ENCODE data around the gene MLF2. TPM values are rescaled to one million over a fixed set of nuclear protein-coding genes. Genes with fewer than 3 reads are reported as not detected.

MLF2 gene
- total and polyA plus RNA-seq, 2 of the 13 experiments (the other 11 are each of a cell fraction or from before 2014, with no cell fraction given) = 88.1 to 167 TPM

GRCh38 chr12:6767353-6768319 lies 14.7 kb upstream of the MLF2 start (continued):
- TF ChIP-seq CBX5 (CRISPR knock-in tag; IDR thresholded peaks at IDR 0.05; ENCODE audit: borderline replicate concordance) (no peak), KDM5B (CRISPR knock-in tag; IDR thresholded peaks at IDR 0.05; ENCODE audit: borderline replicate concordance) (0 out of 2 replicates have a peak, but pooled peaks have one; percentile 40), MZF1 (CRISPR knock-in tag; IDR thresholded peaks at IDR 0.05; ENCODE audit: borderline replicate concordance) (no peak), ZNF451 (CRISPR knock-in tag; IDR thresholded peaks at IDR 0.05) (0 out of 2 replicates have a peak, but pooled peaks have one; percentile 18), ZBTB1 (CRISPR knock-in tag; IDR thresholded peaks at IDR 0.05; ENCODE audit: borderline replicate concordance) (no peak), KAT8 (CRISPR knock-in tag; IDR thresholded peaks at IDR 0.05) (peak; percentile 34; the same call in 1 of the 2 replicates), SNAPC5 (CRISPR knock-in tag; IDR thresholded peaks at IDR 0.05; ENCODE audit: borderline replicate concordance) (no peak), NFYB (CRISPR knock-in tag; IDR thresholded peaks at IDR 0.05) (no peak), ZBTB46 (CRISPR knock-in tag; IDR thresholded peaks at IDR 0.05; ENCODE audit: borderline replicate concordance) (no peak), YY1 (IDR thresholded peaks at IDR 0.05; ENCODE audit: insufficient read depth, insufficient replicate concordance, low read depth, low read length) (no peak), CBX2 (IDR thresholded peaks at IDR 0.05; ENCODE audit: low read depth, low read length) (no peak), CBX2 (CRISPR knock-in tag; IDR thresholded peaks at IDR 0.05; ENCODE audit: low read depth) (no peak), ATF7-NPFF (CRISPR knock-in tag; IDR thresholded peaks at IDR 0.05; ENCODE audit: low read depth) (no peak), FLYWCH1 (CRISPR knock-in tag; IDR thresholded peaks at IDR 0.05) (no peak)
- TF ChIP-seq, protein P1, sequence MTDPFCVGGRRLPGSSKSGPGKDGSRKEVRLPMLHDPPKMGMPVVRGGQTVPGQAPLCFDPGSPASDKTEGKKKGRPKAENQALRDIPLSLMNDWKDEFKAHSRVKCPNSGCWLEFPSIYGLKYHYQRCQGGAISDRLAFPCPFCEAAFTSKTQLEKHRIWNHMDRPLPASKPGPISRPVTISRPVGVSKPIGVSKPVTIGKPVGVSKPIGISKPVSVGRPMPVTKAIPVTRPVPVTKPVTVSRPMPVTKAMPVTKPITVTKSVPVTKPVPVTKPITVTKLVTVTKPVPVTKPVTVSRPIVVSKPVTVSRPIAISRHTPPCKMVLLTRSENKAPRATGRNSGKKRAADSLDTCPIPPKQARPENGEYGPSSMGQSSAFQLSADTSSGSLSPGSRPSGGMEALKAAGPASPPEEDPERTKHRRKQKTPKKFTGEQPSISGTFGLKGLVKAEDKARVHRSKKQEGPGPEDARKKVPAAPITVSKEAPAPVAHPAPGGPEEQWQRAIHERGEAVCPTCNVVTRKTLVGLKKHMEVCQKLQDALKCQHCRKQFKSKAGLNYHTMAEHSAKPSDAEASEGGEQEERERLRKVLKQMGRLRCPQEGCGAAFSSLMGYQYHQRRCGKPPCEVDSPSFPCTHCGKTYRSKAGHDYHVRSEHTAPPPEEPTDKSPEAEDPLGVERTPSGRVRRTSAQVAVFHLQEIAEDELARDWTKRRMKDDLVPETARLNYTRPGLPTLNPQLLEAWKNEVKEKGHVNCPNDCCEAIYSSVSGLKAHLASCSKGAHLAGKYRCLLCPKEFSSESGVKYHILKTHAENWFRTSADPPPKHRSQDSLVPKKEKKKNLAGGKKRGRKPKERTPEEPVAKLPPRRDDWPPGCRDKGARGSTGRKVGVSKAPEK (CRISPR knock-in tag; IDR thresholded peaks at IDR 0.05; ENCODE audit: borderline replicate concordance) = no peak
- TF ChIP-seq, protein P2, sequence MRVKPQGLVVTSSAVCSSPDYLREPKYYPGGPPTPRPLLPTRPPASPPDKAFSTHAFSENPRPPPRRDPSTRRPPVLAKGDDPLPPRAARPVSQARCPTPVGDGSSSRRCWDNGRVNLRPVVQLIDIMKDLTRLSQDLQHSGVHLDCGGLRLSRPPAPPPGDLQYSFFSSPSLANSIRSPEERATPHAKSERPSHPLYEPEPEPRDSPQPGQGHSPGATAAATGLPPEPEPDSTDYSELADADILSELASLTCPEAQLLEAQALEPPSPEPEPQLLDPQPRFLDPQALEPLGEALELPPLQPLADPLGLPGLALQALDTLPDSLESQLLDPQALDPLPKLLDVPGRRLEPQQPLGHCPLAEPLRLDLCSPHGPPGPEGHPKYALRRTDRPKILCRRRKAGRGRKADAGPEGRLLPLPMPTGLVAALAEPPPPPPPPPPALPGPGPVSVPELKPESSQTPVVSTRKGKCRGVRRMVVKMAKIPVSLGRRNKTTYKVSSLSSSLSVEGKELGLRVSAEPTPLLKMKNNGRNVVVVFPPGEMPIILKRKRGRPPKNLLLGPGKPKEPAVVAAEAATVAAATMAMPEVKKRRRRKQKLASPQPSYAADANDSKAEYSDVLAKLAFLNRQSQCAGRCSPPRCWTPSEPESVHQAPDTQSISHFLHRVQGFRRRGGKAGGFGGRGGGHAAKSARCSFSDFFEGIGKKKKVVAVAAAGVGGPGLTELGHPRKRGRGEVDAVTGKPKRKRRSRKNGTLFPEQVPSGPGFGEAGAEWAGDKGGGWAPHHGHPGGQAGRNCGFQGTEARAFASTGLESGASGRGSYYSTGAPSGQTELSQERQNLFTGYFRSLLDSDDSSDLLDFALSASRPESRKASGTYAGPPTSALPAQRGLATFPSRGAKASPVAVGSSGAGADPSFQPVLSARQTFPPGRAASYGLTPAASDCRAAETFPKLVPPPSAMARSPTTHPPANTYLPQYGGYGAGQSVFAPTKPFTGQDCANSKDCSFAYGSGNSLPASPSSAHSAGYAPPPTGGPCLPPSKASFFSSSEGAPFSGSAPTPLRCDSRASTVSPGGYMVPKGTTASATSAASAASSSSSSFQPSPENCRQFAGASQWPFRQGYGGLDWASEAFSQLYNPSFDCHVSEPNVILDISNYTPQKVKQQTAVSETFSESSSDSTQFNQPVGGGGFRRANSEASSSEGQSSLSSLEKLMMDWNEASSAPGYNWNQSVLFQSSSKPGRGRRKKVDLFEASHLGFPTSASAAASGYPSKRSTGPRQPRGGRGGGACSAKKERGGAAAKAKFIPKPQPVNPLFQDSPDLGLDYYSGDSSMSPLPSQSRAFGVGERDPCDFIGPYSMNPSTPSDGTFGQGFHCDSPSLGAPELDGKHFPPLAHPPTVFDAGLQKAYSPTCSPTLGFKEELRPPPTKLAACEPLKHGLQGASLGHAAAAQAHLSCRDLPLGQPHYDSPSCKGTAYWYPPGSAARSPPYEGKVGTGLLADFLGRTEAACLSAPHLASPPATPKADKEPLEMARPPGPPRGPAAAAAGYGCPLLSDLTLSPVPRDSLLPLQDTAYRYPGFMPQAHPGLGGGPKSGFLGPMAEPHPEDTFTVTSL (CRISPR knock-in tag; IDR thresholded peaks at IDR 0.05; ENCODE audit: borderline replicate concordance) = no peak
